ENCODE data around the gene ADAMTS18.

ADAMTS18 gene

GRCh38 chr16:77331802-77332586, 102.8 kb downstream of the ADAMTS18 start:
- in situ Hi-C loops (cut with HindIII; ENCODE audit: low sequenced_read_pairs) = no loop called here

GRCh38 chr16:77331043-77331442, 103.8 kb downstream of the ADAMTS18 start:
- in situ Hi-C loops (cut with HindIII; ENCODE audit: low sequenced_read_pairs) = no loop called here

- in situ Hi-C loops (cut with HindIII; ENCODE audit: low sequenced_read_pairs) = no loop called here
Measured at GRCh38 chr16:77330332-77331042, 104.3 kb downstream of the ADAMTS18 start.

GRCh38 chr16:77328768-77329167, 106.1 kb downstream of the ADAMTS18 start:
- in situ Hi-C loops (cut with HindIII; ENCODE audit: low sequenced_read_pairs) = no loop called here

GRCh38 chr16:77328274-77328673, 106.6 kb downstream of the ADAMTS18 start:
- in situ Hi-C loops (cut with HindIII; ENCODE audit: low sequenced_read_pairs) = no loop called here

GRCh38 chr16:77327717-77328116, 107.1 kb downstream of the ADAMTS18 start:
- in situ Hi-C loops (cut with HindIII; ENCODE audit: low sequenced_read_pairs) = no loop called here

GRCh38 chr16:77324729-77325128, 110.1 kb downstream of the ADAMTS18 start:
- in situ Hi-C loops (cut with HindIII; ENCODE audit: low sequenced_read_pairs) = no loop called here

- in situ Hi-C loops (cut with HindIII; ENCODE audit: low sequenced_read_pairs) = no loop called here
Measured at GRCh38 chr16:77323695-77324094, 111.1 kb downstream of the ADAMTS18 start.

GRCh38 chr16:77322757-77323156, 112.1 kb downstream of the ADAMTS18 start:
- in situ Hi-C loops (cut with HindIII; ENCODE audit: low sequenced_read_pairs) = no loop called here

GRCh38 chr16:77317059-77317458, 117.8 kb downstream of the ADAMTS18 start:
- in situ Hi-C loops (cut with HindIII; ENCODE audit: low sequenced_read_pairs) = no loop called here

- in situ Hi-C loops (cut with HindIII; ENCODE audit: low sequenced_read_pairs) = no loop called here
Measured at GRCh38 chr16:77310877-77311276, 124.0 kb downstream of the ADAMTS18 start.

- in situ Hi-C loops (cut with HindIII; ENCODE audit: low sequenced_read_pairs) = no loop called here
Measured at GRCh38 chr16:77308163-77308561, 126.7 kb downstream of the ADAMTS18 start.

GRCh38 chr16:77307426-77308162, 127.2 kb downstream of the ADAMTS18 start:
- in situ Hi-C loops (cut with HindIII; ENCODE audit: low sequenced_read_pairs) = no loop called here

GRCh38 chr16:77306075-77306474, 128.8 kb downstream of the ADAMTS18 start:
- in situ Hi-C loops (cut with HindIII; ENCODE audit: low sequenced_read_pairs) = no loop called here

GRCh38 chr16:77304877-77305276, 130.0 kb downstream of the ADAMTS18 start:
- in situ Hi-C loops (cut with HindIII; ENCODE audit: low sequenced_read_pairs) = loop anchor here (5.0 kb wide), 1 partner anchor 47 kb away; no protein-coding TSS in a partner anchor

- in situ Hi-C loops (cut with HindIII; ENCODE audit: low sequenced_read_pairs) = loop anchor here (5.0 kb wide), 1 partner anchor 48 kb away; no protein-coding TSS in a partner anchor
Measured at GRCh38 chr16:77304134-77304533, 130.7 kb downstream of the ADAMTS18 start.

GRCh38 chr16:77302674-77303073, 132.2 kb downstream of the ADAMTS18 start:
- in situ Hi-C loops (cut with HindIII; ENCODE audit: low sequenced_read_pairs) = loop anchor here (5.0 kb wide), 1 partner anchor 50 kb away; no protein-coding TSS in a partner anchor

GRCh38 chr16:77302249-77302648, 132.6 kb downstream of the ADAMTS18 start:
- in situ Hi-C loops (cut with HindIII; ENCODE audit: low sequenced_read_pairs) = loop anchor here (5.0 kb wide), 1 partner anchor 50 kb away; no protein-coding TSS in a partner anchor

GRCh38 chr16:77300256-77300655, 134.6 kb downstream of the ADAMTS18 start:
- in situ Hi-C loops (cut with HindIII; ENCODE audit: low sequenced_read_pairs) = loop anchor here (5.0 kb wide), 1 partner anchor 52 kb away; no protein-coding TSS in a partner anchor

- in situ Hi-C loops (cut with HindIII; ENCODE audit: low sequenced_read_pairs) = no loop called here
Measured at GRCh38 chr16:77299395-77299794, 135.4 kb downstream of the ADAMTS18 start.

All from DLD1 (cell line).